Renal cortical epithelial cell (primary cell): ENCODE data around the gene VIT. TPM values are rescaled to one million over a fixed set of nuclear protein-coding genes. Genes with fewer than 3 reads are reported as not detected.

Experiments
- DNase-seq: peaks from one replicate; pipeline ENCODE4 v3.0.0-alpha.2; 2011; ENCODE audit warnings: low read depth
- total RNA-seq: library from RNA; depleted of rRNA; stranded (reverse); fragments of >200 nt; gene quantifications from 2 replicates; pipeline ENCODE4 v1.2.3, GENCODE V29; 2014

VIT gene, protein sequence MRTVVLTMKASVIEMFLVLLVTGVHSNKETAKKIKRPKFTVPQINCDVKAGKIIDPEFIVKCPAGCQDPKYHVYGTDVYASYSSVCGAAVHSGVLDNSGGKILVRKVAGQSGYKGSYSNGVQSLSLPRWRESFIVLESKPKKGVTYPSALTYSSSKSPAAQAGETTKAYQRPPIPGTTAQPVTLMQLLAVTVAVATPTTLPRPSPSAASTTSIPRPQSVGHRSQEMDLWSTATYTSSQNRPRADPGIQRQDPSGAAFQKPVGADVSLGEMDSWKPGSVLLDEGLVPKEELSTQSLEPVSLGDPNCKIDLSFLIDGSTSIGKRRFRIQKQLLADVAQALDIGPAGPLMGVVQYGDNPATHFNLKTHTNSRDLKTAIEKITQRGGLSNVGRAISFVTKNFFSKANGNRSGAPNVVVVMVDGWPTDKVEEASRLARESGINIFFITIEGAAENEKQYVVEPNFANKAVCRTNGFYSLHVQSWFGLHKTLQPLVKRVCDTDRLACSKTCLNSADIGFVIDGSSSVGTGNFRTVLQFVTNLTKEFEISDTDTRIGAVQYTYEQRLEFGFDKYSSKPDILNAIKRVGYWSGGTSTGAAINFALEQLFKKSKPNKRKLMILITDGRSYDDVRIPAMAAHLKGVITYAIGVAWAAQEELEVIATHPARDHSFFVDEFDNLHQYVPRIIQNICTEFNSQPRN
- total RNA-seq: 0.15 and 0.52 TPM in 2 replicates

GRCh38 chr2:36696533-36696932 is at the start of gene VIT:
Gene VIT, plus strand, starts transcription at chr2:36696707. Its CDS starts 19,664 bp downstream, at chr2:36716371.
- DNase-seq: no peak

DNA sequence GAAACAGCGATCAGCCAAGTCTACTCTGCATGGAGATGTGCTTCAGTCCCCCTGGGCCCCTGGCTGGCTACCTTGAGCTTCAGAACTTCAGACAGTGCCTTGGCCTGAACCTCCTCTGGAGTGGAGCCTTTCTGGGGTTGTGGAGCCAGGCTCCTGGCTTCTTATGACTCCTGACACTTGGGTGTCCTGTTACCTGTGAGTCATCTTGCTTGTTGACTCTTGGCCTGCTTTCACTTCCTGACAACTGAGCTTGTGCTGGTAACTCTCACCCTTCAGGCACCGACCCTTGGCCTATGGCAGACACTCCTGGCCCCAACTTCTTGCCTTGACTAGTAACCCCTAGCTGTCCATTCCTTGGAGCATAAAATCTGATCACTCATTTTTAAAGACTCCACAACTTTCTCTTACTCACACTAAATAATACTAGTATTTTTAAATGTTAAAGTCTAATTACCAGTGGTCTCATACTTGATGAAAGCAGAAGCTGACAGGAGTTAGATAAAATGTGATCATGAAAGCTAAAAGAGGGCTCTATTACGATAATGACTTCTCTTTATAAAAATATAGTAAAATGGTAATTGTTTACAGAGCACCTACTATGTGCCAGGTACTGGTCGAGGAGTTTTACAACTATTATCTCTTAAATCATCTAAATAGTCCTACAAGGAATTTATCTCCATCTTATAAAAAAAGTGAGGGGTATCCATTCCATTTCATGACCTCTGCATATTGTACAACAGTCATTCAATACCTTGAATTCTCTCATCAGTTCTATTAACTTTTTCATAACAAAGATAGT is 46.3 kb upstream of the VIT start:
- peak; percentile 89 for DNase-seq

DNA sequence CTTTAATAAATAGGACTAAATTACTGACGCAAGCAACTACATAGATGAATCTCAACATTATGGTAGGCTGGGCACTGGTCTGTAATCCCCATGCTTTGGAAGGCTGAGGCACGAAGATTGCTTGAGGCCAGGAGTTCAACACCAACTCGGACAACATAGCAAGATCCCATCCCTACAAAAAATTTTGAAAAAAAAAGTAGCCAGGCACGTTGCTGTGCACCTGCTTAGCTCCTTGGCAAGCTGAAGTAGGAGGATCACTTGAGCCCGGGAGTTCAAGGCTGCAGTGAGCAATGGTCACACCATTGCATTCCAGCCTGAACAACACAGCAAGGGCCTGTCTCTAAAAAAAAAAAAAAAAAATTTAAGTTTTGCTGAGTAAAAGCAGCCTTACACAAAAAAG is 43.4 kb upstream of the VIT start:
- DNase-seq: no peak

DNA sequence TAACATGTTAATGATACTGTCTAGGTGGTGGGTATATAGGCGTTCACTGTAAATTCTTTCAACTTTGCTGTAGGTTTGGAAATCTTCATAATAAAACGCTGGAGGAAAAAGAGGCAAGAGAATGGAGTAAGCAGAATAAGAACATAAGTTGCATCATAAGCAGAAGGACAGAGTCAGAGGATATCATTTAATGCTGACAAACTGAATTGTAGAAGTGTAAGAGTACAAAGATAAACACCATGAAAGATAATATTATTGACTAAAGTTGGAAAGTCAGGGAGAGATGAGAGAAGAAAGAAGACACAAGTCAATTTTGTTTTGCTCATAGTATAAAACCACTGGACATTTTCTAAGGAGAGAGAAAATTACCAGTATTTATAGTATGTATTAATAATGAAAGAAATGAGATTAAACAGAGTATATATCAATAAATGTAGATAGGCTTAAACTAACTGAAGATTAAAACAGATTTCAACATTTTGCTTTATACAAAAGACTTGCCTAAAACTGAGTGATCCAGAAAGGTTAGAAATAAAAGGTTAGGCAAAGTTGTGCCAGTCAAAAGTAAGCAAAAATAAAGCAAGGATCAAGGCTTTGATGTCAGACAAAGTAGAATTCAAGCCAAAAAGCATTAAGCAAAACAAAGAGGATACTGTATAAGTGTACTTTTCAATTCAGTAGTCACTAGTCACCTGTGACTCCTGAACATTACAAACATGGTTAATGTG is 42.4 kb upstream of the VIT start:
- peak; percentile 20 for DNase-seq

DNA sequence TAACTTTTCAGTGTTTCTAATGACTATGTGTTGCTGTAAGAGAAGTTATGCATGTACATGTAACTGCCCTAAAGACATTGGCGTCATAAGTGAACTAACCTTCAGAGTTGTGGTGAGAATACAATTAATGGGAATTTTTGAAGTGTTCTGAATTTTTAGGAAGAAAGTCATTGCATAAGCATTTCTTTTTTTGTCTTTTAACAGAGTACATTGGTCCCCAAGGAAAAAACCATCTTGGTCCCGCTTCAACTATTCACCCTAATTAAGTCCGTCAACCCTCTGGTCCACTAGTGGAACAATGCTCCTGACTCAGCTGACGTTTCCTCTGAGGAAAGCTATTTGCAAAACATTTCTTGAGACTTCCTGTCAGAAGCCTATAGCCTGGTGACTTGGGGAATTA is 41.1 kb upstream of the VIT start:
- DNase-seq: peak; percentile 89

DNA sequence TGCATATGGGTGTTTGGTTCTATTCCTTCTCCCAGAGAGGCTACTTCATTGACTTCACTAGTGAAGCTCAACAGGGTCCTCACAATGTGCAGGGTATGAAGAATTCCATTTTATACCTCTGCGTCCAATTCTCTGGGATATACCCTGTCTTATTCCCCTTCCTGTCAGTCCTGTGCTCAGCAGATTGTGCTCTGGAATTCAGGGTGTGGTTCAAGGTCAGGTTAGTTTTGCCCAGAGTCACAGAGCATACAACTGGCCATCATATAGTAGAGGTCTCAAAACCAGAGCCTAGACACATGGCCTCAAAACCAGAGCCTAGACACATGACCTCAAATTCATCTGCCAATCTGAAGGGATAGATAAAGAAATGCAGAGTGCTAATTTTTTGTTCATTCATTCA is 38.8 kb upstream of the VIT start:
- DNase-seq: no peak

GRCh38 chr2:36658277-36658748 is 38.2 kb upstream of the VIT start:
- no peak for DNase-seq

- no peak for DNase-seq
Observed at GRCh38 chr2:36659218-36659617, 37.3 kb upstream of the VIT start.

GRCh38 chr2:36659872-36660312 is 36.6 kb upstream of the VIT start:
- DNase-seq: peak; percentile 53

GRCh38 chr2:36662638-36663037 is 33.9 kb upstream of the VIT start:
- DNase-seq: no peak

DNA sequence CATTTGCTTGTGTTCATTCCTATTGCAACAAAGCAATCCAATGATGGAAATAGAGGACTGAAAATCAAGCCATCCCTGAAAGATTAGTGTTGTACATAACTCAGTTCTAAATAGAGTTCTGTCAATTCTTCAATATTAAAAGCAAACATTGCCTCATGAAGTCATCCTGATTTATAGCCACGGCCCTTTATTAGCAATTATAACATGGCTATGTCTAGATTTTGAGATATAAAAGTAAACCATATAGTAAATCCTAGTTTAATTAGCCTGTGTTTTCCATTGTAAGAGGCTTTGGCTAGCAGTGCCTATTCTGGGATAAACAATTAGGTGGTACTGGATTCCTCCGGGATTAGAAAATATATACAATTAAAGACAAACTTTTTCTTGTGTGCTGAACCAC is 33.2 kb upstream of the VIT start:
- no peak for DNase-seq

- peak; percentile 75 for DNase-seq
Observed at GRCh38 chr2:36663851-36664695, 32.4 kb upstream of the VIT start.

DNA sequence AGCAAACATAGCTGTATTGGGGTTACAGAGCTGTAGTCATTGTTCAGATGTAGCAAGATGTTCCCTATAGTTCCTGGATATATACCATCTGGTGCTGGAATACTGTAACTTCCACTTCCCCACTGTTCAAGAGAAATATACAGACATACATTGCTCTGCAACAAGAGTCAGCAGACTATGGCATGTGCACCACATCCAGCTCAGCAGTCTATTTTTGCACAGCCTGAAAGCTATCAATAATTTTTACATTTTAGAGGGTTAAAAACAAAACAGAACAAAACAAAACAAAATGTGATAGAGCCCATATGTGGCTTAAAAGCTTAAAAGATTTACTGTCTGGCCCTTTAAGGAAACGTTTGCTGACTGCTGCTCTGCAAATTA is 31.8 kb upstream of the VIT start:
- DNase-seq: no peak

GRCh38 chr2:36667931-36668330 is 28.6 kb upstream of the VIT start:
- no peak for DNase-seq

GRCh38 chr2:36670881-36671595 is 25.5 kb upstream of the VIT start:
- peak; percentile 19 for DNase-seq

- DNase-seq: no peak
Observed at GRCh38 chr2:36671731-36672130, 24.8 kb upstream of the VIT start.

- peak; percentile 57 for DNase-seq
Observed at GRCh38 chr2:36672199-36672598, 24.3 kb upstream of the VIT start.

DNA sequence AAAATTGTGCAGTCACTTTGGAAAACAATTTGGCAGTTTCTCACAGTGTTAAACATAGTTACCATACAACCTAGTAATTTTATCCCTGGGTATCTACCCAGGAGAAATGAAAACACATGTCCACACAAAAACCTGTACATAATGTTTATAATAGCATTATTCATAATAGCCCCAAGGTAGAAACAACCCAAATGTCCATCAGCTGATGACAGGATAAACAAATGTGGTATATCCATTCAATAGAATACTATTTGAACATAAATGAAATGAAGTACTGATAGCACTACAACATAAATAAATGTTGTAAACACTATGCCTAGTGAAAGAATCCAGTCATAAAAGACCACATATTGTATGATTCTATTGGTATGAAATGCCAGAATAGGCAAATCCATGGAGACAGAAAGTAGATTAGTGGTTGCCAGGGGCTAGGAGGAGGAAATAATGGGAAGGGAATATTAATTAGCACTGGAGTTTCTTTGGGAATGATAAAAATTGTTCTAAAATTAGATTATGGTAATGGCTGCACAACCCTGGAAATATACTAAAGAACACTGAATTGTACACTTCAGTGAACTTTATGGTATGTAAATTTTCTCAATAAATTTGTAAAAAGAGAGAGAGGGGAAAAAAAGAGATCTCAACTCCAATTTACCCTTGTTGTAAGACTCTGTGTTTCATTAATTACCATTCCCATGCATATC is 20.8 kb upstream of the VIT start:
- DNase-seq: no peak

GRCh38 chr2:36676364-36676763 is 20.1 kb upstream of the VIT start:
- DNase-seq: no peak
